Prostate gland (tissue), 2 donors: ENCODE results near the gene NUDCD3.

Experiments
- CTCF ChIP-seq, 4 experiments: fragments of 200-600 bp in 2 of 4; fragments of 450-650 bp in 2 of 4; sonication (generic) in 2 of 4; IDR thresholded peaks; 1 replicate in 3 of 4; 2 replicates in 1 of 4; pipeline ENCODE4 v1.5.1; 2016 to 2019; ENCODE audit warnings: antibody characterized with exemption in 4 of 4, mild to moderate bottlenecking in 2 of 4, moderate library complexity in 2 of 4
- POLR2A ChIP-seq: fragments of 450-650 bp; IDR thresholded peaks from one replicate; pipeline ENCODE4 v1.6.1; 2016; ENCODE audit warnings: antibody characterized with exemption, mild to moderate bottlenecking

DNA sequence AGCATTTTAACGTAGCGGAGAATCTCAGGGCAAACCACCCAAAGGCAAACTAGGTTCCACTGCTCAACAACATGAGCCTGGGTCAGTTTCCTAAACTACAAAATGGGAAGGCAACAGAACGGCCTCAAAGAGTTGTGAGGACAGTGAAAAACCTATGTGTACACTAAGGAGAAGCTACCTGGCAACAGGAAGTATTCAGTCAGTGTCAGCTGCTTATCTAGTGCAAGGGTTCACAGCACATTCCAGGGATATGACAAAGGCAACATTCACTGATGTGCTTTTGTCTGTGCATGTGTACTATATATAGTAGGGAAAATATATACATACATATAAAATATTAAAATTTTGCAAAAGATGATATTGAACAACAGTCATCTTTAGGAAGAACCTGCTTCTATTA lies 17.2 kb downstream of the NUDCD3 start:
- no peak for TF ChIP-seq CTCF (IDR thresholded peaks at IDR 0.05)
- TF ChIP-seq POLR2A, result no peak
